ENCODE results near the gene CTNNA2.

GRCh38 chr2:80364524-80365212 lies 851.8 kb downstream of the CTNNA2 start:
- TF ChIP-seq, protein P1, sequence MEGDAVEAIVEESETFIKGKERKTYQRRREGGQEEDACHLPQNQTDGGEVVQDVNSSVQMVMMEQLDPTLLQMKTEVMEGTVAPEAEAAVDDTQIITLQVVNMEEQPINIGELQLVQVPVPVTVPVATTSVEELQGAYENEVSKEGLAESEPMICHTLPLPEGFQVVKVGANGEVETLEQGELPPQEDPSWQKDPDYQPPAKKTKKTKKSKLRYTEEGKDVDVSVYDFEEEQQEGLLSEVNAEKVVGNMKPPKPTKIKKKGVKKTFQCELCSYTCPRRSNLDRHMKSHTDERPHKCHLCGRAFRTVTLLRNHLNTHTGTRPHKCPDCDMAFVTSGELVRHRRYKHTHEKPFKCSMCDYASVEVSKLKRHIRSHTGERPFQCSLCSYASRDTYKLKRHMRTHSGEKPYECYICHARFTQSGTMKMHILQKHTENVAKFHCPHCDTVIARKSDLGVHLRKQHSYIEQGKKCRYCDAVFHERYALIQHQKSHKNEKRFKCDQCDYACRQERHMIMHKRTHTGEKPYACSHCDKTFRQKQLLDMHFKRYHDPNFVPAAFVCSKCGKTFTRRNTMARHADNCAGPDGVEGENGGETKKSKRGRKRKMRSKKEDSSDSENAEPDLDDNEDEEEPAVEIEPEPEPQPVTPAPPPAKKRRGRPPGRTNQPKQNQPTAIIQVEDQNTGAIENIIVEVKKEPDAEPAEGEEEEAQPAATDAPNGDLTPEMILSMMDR (IDR thresholded peaks at IDR 0.05): no peak
- no peak for TF ChIP-seq POLR2A (IDR thresholded peaks at IDR 0.05)
